Astrocyte (in vitro differentiated cells and primary cell): ENCODE measurements around the gene TNC. TPM values are rescaled to one million over a fixed set of nuclear protein-coding genes. Genes with fewer than 3 reads are reported as not detected.

Experiments used
- DNase-seq: peaks from one replicate; pipeline ENCODE4 v3.0.0-alpha.2; 2010; ENCODE audit warnings: low read depth
- FAIRE-seq: peaks from 2 replicates; lab custom pipeline; 2011; peaks lifted over from hg19 to GRCh38; lab: Jason Lieb, UNC
- H2AFZ ChIP-seq: 2 replicates; pipeline ENCODE4 v1.6.0; 2012; ENCODE audit warnings: low read depth, low read length, inconsistent platforms
- H3K27ac ChIP-seq: 2 replicates; pipeline ENCODE4 v1.5.1; 2011; ENCODE audit warnings: low read depth, low read length, inconsistent platforms
- H3K27me3 ChIP-seq: 2 replicates; pipeline ENCODE4 v1.6.0; 2011; ENCODE audit warnings: low read length, inconsistent platforms; ENCODE audit not compliant: insufficient read depth
- H3K36me3 ChIP-seq: 2 replicates; pipeline ENCODE4 v1.5.1; 2011; ENCODE audit warnings: low read length, inconsistent platforms; ENCODE audit not compliant: insufficient read depth
- H3K4me1 ChIP-seq: 2 replicates; pipeline ENCODE4 v1.5.1; 2011; ENCODE audit warnings: low read length, inconsistent platforms; ENCODE audit not compliant: insufficient read depth
- H3K4me2 ChIP-seq: 2 replicates; pipeline ENCODE4 v1.6.0; 2012; ENCODE audit warnings: low read length, inconsistent platforms
- H3K4me3 ChIP-seq: 2 replicates; pipeline ENCODE4 v1.5.1; 2011; ENCODE audit warnings: low read depth, mild to moderate bottlenecking, low read length, inconsistent platforms; ENCODE audit not compliant: insufficient read depth
- H3K79me2 ChIP-seq: 2 replicates; pipeline ENCODE4 v1.6.0; 2012; ENCODE audit warnings: mild to moderate bottlenecking, low read length, inconsistent platforms; ENCODE audit not compliant: insufficient read depth
- H3K9ac ChIP-seq: 2 replicates; pipeline ENCODE4 v1.6.0; 2012; ENCODE audit warnings: mild to moderate bottlenecking, low read length, inconsistent platforms
- H3K9me3 ChIP-seq: 2 replicates; pipeline ENCODE4 v1.5.1; 2012; ENCODE audit warnings: low read depth, mild to moderate bottlenecking, low read length, inconsistent platforms; ENCODE audit not compliant: insufficient read depth
- H4K20me1 ChIP-seq: 2 replicates; pipeline ENCODE4 v1.6.0; 2012; ENCODE audit warnings: low read length, inconsistent platforms; ENCODE audit not compliant: insufficient read depth
- H3K27ac Mint-ChIP-seq: one replicate; pipeline ENCODE4 v1.8.0; 2021; ENCODE audit warnings: mild to moderate bottlenecking, mixed read lengths; ENCODE audit not compliant: unreplicated experiment
- H3K27me3 Mint-ChIP-seq: one replicate; pipeline ENCODE4 v1.8.0; 2021; ENCODE audit warnings: low read depth, mixed read lengths; ENCODE audit not compliant: unreplicated experiment
- H3K36me3 Mint-ChIP-seq: one replicate; pipeline ENCODE4 v1.8.0; 2021; ENCODE audit warnings: low read depth, mixed read lengths; ENCODE audit not compliant: unreplicated experiment
- H3K4me1 Mint-ChIP-seq: one replicate; pipeline ENCODE4 v1.8.0; 2021; ENCODE audit warnings: low read depth, mixed read lengths; ENCODE audit not compliant: unreplicated experiment
- H3K4me3 Mint-ChIP-seq: one replicate; pipeline ENCODE4 v1.8.0; 2021; ENCODE audit warnings: mild to moderate bottlenecking, moderate library complexity, mixed read lengths; ENCODE audit not compliant: unreplicated experiment
- H3K9me3 Mint-ChIP-seq: one replicate; pipeline ENCODE4 v1.8.0; 2021; ENCODE audit warnings: mild to moderate bottlenecking, mixed read lengths; ENCODE audit not compliant: unreplicated experiment
- CTCF ChIP-seq: IDR thresholded peaks from 2 replicates; pipeline ENCODE4 v1.5.1; 2011; ENCODE audit warnings: low read depth, mild to moderate bottlenecking, inconsistent platforms, low read length, moderate library complexity; ENCODE audit not compliant: insufficient read depth
- EZH2 ChIP-seq: IDR thresholded peaks from 2 replicates; pipeline ENCODE4 v1.6.1; 2012; ENCODE audit warnings: mild to moderate bottlenecking, low read length, inconsistent platforms; ENCODE audit not compliant: insufficient read depth
- total RNA-seq: library from RNA; stranded (reverse); gene quantifications from 2 replicates; pipeline ENCODE4 v1.2.1, GENCODE V29; 2021

The TNC gene
- total RNA-seq, 1 donor from 2014 or later: 747 TPM

- no peak overlapping the region for H3K4me2 ChIP-seq
- no peaks in the 10 kb centered on the region for H3K9me3 ChIP-seq
- H3K9me3 Mint-ChIP-seq: peaks cover 6% of the 10 kb centered on the region
- H4K20me1 ChIP-seq: no peaks in the 10 kb centered on the region
- no peak overlapping the region for H3K9ac ChIP-seq
- no peaks in the 10 kb centered on the region for H3K27me3 ChIP-seq
- peaks cover 13% of the 10 kb centered on the region for H3K4me1 Mint-ChIP-seq
- no peaks in the 10 kb centered on the region for H3K79me2 ChIP-seq
- DNase-seq (no peak), FAIRE-seq (no peak)
- no peak overlapping the region for H3K4me3 Mint-ChIP-seq
- H3K36me3 ChIP-seq: no peaks in the 10 kb centered on the region
- no peak overlapping the region for H3K4me3 ChIP-seq
- peaks cover 7% of the 10 kb centered on the region for H3K27me3 Mint-ChIP-seq
- TF ChIP-seq EZH2 (no peak), CTCF (no peak)
- peaks cover 23% of the 10 kb centered on the region for H3K4me1 ChIP-seq
- no peak overlapping the region for H3K27ac Mint-ChIP-seq
- no peak overlapping the region for H2AFZ ChIP-seq
- no peaks in the 10 kb centered on the region for H3K36me3 Mint-ChIP-seq
- no peak overlapping the region for H3K27ac ChIP-seq
These were observed 113.4 kb downstream of the TNC start for GRCh38 chr9:115004545-115004944.

GRCh38 chr9:115002371-115003120 is 115.4 kb downstream of the TNC start:
- no peak overlapping the region for H2AFZ ChIP-seq
- FAIRE-seq (no peak), DNase-seq (no peak)
- Mint-ChIP-seq H3K36me3 (no peaks in the 10 kb centered on the region), H3K27ac (no peak overlapping the region), H3K4me3 (no peak overlapping the region), H3K4me1 (no peaks in the 10 kb centered on the region), H3K27me3 (peaks cover 7% of the 10 kb centered on the region), H3K9me3 (peaks cover 7% of the 10 kb centered on the region)
- H4K20me1 ChIP-seq: no peaks in the 10 kb centered on the region
- H3K27me3 ChIP-seq: no peaks in the 10 kb centered on the region
- H3K4me3 ChIP-seq: no peak overlapping the region
- H3K9ac ChIP-seq: no peak overlapping the region
- H3K4me2 ChIP-seq: no peak overlapping the region
- peaks cover 12% of the 10 kb centered on the region for H3K4me1 ChIP-seq
- no peaks in the 10 kb centered on the region for H3K36me3 ChIP-seq
- no peak for TF ChIP-seq EZH2
- no peaks in the 10 kb centered on the region for H3K79me2 ChIP-seq
- H3K9me3 ChIP-seq: no peaks in the 10 kb centered on the region
- H3K27ac ChIP-seq: no peak overlapping the region

GRCh38 chr9:115000217-115000639 is 117.7 kb downstream of the TNC start:
- Mint-ChIP-seq H3K9me3 (peaks cover 4% of the 10 kb centered on the region), H3K27me3 (peaks cover 9% of the 10 kb centered on the region), H3K36me3 (no peaks in the 10 kb centered on the region), H3K27ac (no peak overlapping the region), H3K4me1 (no peaks in the 10 kb centered on the region), H3K4me3 (no peak overlapping the region)
- TF ChIP-seq EZH2 (no peak), CTCF (no peak)
- no peaks in the 10 kb centered on the region for H4K20me1 ChIP-seq
- no peak overlapping the region for H2AFZ ChIP-seq
- H3K4me2 ChIP-seq: no peak overlapping the region
- FAIRE-seq: no peak
- H3K27ac ChIP-seq: no peak overlapping the region
- no peak for DNase-seq
- no peaks in the 10 kb centered on the region for H3K79me2 ChIP-seq
- no peaks in the 10 kb centered on the region for H3K27me3 ChIP-seq
- no peaks in the 10 kb centered on the region for H3K4me1 ChIP-seq
- no peak overlapping the region for H3K9ac ChIP-seq
- no peak overlapping the region for H3K4me3 ChIP-seq
- H3K36me3 ChIP-seq: no peaks in the 10 kb centered on the region
- no peaks in the 10 kb centered on the region for H3K9me3 ChIP-seq
